Measurements from ENCODE around the gene AAMDC. TPM values are rescaled to one million over a fixed set of nuclear protein-coding genes. Genes with fewer than 3 reads are reported as not detected.

AAMDC gene
- total RNA-seq, 4 donors from 2014 or later, result 23.3 to 67.7 (median 26.5) TPM

- WGBS, 2 donors, result 95 to 96% methylated on average over 9 of the region's 9 CpGs
- no peak for DNase-seq (ENCODE audit: low spot score in 2 of 2)
These were observed 7.7 kb upstream of the AAMDC start for GRCh38 chr11:77813256-77813655.

GRCh38 chr11:77814848-77815247 lies 6.1 kb upstream of the AAMDC start:
- H3K4me3 ChIP-seq (ENCODE audit: low read depth, poor library complexity, severe bottlenecking), result no peak overlapping the region
- TF ChIP-seq CTCF (IDR thresholded peaks at IDR 0.05) (no peak), POLR2A (IDR thresholded peaks at IDR 0.05) (no peak)
- intact Hi-C loops (cut with DNase I; ENCODE audit: low total_unique reads), result no loop called here
- no peak for DNase-seq (ENCODE audit: low spot score in 2 of 2)
- WGBS, 2 donors, result 93 to 95% methylated on average over 3 of the region's 3 CpGs

More at GRCh38 chr11:77813256-77813655, 7.7 kb upstream of the AAMDC start:
- no peak overlapping the region for H3K4me3 ChIP-seq (ENCODE audit: low read depth, poor library complexity, severe bottlenecking)
- no peak for TF ChIP-seq CTCF (IDR thresholded peaks at IDR 0.05)
- no peak for TF ChIP-seq POLR2A (IDR thresholded peaks at IDR 0.05)
- intact Hi-C loops (cut with DNase I; ENCODE audit: low total_unique reads), result no loop called here

DNA sequence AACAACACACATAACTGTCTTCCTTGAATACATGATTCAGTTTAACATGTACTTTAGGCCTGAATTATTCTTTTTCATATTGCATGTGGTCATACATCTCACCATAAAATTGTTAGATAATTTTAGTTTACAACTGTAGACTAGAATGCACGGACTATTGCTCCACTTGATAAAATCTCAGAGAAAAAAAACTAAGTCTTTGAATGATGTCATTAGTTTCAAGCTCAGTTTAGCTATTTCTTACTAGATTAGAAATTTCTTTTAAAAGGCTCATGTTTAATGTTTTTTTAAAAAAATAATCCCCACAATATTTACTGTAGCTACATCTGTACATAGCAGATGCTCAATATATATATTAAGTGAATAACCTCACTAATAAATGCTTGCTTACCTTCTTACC lies 5.5 kb upstream of the AAMDC start:
- intact Hi-C loops (cut with DNase I; ENCODE audit: low total_unique reads), result no loop called here
- H3K4me3 ChIP-seq (ENCODE audit: low read depth, poor library complexity, severe bottlenecking), result no peak overlapping the region
- 85 to 92% methylated on average over 1 of the region's 1 CpG for WGBS, 2 donors
- TF ChIP-seq CTCF (IDR thresholded peaks at IDR 0.05) (no peak), POLR2A (IDR thresholded peaks at IDR 0.05) (no peak)
- no peak for DNase-seq (ENCODE audit: low spot score in 2 of 2)

GRCh38 chr11:77819411-77819920 lies 1.5 kb upstream of the AAMDC start:
- intact Hi-C loops (cut with DNase I; ENCODE audit: low total_unique reads), result no loop called here
- WGBS, 2 donors, result 0 to 1% methylated on average over 19 of the region's 19 CpGs
- peak; percentile 83 to 95 for DNase-seq (ENCODE audit: low spot score in 2 of 2)
- peak overlapping the region; percentile 99 for H3K4me3 ChIP-seq (ENCODE audit: low read depth, poor library complexity, severe bottlenecking)
- no peak for TF ChIP-seq CTCF (IDR thresholded peaks at IDR 0.05)
- TF ChIP-seq POLR2A (IDR thresholded peaks at IDR 0.05), result no peak

GRCh38 chr11:77819921-77820564 lies 901 bp upstream of the AAMDC start:
- peak; percentile 42 to 88 for DNase-seq (ENCODE audit: low spot score in 2 of 2)
- H3K4me3 ChIP-seq (ENCODE audit: low read depth, poor library complexity, severe bottlenecking), result peak overlapping the region; percentile 99
- intact Hi-C loops (cut with DNase I; ENCODE audit: low total_unique reads), result no loop called here
- TF ChIP-seq POLR2A (IDR thresholded peaks at IDR 0.05) (no peak), CTCF (IDR thresholded peaks at IDR 0.05) (no peak)
- WGBS, 2 donors, result 1% methylated on average over 22 to 27 of the region's 55 CpGs
